Activated CD8-positive, alpha-beta memory T cell treated with anti-CD3 and anti-CD28 coated beads for 36 hours (primary cell): Measurements from ENCODE around the gene TOLLIP. TPM values are rescaled to one million over a fixed set of nuclear protein-coding genes. Genes with fewer than 3 reads are reported as not detected.
"Not testable (repeated sequence)": the region's sequence is repeated elsewhere in the genome, so short reads cannot be mapped to it uniquely, and the experiment has no call there.

ENCODE experiments used
- CTCF ChIA-PET: fragments of 350-600 bp; sonication (Branson Sonifier 250); formaldehyde crosslinking; loops from one replicate; lab custom pipeline; 2021; ENCODE audit warnings: antibody characterized with exemption; lab: Charles Lee
- POLR2A ChIA-PET: fragments of 350-600 bp; sonication (Branson Sonifier 250); formaldehyde crosslinking; loops from one replicate; lab custom pipeline; 2021; ENCODE audit warnings: antibody characterized with exemption; lab: Charles Lee
- total RNA-seq, 2 experiments: library from RNA; stranded (reverse); gene quantifications; one replicate each; pipeline ENCODE4 v1.2.3, GENCODE V29; 2021

TOLLIP gene
- total RNA-seq, 2 experiments from 2014 or later = 37.1 to 40.7 TPM

DNA sequence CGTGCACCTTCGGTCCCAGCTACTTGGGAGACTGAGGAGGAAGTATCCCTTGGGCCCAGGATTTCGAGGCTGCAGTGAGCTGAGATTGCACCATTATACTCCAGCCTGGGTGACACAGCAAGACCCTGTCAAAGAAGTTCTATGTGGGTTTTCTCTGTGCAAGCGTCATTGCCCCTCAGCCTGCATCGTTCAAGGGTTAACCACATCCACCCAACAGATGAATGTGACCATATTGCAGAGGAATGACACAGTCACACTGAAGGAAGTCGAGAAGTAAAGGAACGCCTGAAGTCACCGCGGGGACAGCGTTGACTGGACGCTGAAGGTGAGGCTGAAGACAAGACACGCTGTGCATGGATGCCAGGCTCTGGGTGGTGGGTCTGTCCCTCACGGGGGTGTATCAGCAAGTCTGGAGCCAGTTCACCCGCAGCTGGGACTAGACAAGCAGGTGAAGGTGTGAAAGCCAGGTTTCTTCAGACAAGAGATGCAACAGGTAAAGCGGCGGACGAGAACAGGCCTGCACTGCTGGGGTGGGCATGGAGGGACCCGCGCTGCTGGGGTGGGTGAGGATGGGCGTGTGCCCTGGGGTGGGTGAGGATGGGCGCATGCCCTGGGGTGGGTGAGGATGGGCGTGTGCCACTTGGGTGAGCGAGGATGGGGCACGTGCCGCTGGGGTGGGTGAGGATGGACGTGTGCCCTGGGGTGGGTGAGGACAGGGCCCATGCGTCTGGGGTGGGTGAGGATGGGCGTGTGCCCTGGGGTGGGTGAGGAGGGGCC, 36.5 kb upstream of the TOLLIP start:
- POLR2A ChIA-PET = no interaction called here

DNA sequence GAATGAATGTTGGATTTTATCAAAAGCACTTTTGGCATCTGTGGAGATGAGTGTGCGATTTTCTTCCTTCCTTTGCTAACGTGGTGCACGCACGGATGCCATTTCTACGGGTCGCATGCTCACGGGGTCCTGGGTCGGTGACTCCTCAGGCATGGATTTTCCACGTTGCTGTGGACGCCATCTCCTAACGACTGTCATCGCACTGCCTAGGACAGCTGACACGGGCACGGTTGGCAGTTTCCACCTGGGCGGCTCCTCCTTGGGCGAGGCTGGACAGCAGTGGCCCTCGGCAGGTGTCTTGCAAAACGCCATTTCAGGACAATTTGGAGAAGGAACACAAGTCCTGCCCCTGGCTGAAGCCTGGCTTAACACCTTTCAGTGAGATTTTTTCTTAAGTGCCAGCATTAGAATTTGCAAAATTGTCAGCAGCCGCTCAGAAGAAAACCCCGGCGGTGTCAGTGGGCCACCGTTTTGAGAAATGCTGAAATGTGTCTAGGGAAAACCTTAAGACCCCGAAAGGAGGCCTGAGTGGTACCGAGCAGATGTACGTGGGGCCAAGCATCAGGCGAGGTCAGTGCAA, 34.7 kb upstream of the TOLLIP start:
- CTCF ChIA-PET = no interaction called here
- POLR2A ChIA-PET = no interaction called here

More for the DNA sequence above, 36.5 kb upstream of the TOLLIP start:
- CTCF ChIA-PET = no interaction called here

DNA sequence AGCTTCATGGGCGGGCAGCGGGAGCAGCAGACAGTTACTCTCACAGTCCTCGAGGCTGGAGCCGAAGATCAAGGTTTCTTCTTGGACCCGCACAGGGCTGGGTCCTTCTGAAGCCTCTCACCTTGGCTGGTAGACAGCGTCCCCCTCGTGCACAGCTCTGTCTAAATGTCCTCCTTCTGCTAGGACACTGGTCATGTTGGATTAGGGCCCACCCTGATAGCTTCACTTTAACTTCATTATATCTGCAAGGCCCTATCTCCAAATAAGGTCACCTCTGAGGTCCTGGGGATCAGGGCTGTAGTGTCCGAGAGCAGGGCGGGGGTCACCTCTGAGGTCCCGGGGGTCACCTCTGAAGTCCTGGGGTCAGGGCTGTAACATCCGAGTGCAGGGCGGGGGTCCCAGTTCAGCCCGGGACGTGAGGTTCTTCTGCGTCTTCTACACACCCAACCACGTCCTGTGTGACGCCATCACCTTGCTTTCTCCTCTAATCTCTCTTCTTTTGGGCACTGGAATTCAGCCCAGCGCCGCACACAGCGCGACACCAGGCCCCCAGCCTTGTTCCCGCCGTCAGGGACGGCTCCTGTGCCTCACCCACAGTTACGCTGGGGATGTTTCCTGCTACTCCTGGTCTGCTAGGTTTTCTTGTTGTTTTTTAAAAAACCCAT, 34.1 kb upstream of the TOLLIP start:
- CTCF ChIA-PET = interaction anchor here (0.6 kb wide), 1 partner anchor 12 kb away, joined by 3 read pairs; no protein-coding TSS in a partner anchor

DNA sequence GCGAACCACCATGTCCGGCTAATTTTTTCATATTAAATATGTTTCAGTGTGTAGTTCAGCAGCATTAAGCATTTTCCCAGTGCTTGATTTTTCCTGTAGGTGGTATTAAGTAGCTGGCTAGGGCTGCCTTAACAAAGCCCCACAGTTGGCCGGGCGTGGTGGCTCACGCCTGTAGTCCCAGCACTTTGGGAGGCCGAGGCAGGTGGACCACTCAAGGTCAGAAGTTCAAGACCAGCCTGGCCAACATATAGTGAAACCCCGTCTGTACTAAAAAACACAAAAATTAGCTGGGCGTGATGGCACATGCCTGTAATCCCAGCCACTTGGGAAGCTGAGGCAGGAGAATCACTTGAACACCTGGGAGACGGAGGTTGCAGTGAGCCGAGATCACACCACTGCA, 33.5 kb upstream of the TOLLIP start:
- POLR2A ChIA-PET = no interaction called here

More for the DNA sequence above, 34.1 kb upstream of the TOLLIP start:
- POLR2A ChIA-PET = no interaction called here

DNA sequence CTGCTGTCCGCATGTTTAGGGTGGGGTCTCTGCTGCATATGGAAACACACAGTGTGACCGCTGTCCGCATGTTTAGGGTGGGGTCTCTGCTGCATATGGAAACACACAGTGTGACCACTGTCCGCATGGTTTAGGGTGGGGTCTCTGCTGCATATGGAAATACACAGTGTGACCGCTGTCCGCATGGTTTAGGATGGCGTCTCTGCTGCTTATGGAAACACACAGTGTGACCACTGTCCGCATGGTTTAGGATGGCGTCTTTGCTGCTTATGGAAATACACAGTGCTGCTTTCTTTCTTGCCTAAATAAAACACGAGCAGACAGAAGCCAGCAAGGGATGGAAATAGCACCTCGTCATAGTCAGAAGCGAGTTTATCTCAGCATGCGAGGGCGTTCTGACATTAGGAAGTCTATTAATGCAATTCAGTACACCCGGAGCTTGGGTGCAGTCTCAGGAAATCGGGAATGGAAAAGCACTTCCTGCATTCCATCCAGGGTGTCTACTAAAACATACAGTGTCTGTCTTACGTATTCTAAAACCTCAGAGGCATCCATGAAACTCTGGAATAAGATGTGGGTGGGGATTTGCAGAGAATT, 32.6 kb upstream of the TOLLIP start:
- CTCF ChIA-PET = no interaction called here
- POLR2A ChIA-PET = no interaction called here

More for the DNA sequence above, 33.5 kb upstream of the TOLLIP start:
- CTCF ChIA-PET = interaction anchor here (0.6 kb wide), 1 partner anchor 13 kb away, joined by 3 read pairs; no protein-coding TSS in a partner anchor

DNA sequence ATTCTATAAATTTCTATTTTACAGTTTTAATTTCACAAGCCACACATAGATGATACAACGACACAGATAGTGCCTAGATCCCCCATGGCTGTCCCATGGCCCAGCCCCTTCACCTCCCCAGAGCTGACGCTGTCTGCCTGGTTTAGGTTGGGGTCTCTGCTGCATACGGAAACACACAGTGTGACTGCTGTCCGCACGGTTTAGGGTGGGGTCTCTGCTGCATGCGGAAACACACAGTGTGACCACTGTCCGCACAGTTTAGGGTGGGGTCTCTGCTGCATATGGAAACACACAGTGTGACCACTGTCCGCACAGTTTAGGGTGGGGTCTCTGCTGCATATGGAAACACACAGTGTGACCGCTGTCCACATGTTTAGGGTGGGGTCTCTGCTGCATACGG, 31.8 kb upstream of the TOLLIP start:
- CTCF ChIA-PET, POLR2A ChIA-PET: not testable (repeated sequence)

DNA sequence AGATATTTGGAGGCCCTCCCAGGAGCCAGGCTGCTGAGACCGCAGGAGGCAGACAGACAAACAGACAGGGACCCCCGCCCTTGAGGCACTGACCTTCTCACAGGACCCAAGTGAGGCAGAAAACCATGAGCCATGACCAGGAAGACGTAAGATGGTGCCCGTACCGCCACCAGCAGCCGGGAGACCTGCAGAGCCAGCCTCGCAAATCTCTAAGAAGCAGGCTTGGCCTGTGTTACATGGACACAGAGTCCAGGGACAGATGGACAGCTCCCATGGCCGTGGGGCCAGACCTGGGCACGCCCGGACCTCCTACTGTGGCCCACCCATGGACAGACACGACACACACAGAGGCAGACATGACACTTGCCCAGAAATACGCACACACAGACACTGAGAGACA, 30.7 kb upstream of the TOLLIP start:
- POLR2A ChIA-PET = no interaction called here
- CTCF ChIA-PET = no interaction called here

DNA sequence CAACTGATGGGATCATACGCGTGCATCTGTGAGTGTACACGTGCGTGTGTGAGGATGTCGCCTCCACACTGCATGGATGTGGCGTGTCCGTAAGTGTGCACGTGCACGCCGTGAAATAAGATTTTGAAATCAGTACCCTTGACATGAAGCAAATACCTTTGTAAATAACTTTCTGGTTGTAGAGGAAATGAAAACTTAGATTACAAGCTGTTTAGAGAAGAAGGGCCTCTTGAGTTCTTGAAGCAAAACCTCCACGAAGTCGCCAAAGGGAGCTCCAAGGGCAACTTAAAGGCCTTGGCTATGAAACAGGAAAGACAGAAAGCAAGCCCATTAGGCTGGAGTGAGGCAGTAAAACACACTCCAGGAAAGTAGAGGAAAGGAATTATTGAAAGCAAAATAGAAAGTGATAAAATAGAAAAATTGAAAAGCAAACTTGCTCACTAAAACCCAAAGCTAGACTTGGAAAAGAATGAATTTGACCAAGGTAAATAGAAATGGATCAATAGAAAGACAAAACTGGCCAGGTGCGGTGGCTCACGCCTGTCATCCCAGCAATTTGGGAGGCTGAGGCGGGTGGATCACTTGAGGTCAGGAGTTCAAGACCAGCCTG, 29.7 kb upstream of the TOLLIP start:
- CTCF ChIA-PET = no interaction called here
- POLR2A ChIA-PET = no interaction called here

DNA sequence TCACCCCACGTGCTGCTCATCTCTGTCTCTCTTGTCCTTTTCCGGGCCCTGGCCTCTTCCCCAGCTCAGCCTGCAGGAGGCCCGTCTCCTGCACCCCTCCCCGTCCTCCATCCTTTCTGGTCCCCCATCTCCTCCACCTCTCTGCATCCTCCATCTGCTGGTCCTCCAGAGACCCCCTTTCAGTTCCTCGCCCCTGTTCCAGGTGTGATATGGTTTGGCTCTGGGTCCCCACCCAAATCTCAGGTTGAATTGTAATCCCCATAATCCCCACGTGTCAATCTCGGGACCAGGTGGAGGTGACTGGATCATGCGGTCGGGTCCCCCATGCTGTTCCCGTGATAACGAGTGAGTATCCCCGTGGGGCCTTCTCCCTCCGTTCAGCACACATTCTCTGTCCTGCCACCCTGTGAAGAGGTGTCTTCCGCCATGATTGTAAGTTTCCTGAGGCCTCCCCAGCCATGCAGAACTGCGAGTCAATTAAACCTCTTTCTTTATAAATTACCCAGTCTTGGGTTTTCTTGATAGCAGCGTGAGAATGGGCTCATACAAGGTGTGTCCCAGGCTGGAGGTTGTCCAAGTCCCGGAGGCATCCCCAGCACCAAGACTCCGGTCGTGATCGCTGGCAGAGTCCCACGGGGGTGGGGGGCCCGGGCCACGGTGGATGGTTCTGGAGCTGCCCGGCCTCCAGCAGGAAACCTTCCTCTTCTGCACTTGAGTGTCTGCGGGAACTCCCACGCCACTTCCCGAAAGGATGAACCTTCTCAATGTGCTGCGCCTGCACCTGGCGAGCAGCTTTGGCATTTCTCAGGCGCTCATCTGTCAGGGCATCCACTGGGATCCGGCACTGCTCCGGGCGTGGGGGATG, 29.0 kb upstream of the TOLLIP start:
- CTCF ChIA-PET = no interaction called here

DNA sequence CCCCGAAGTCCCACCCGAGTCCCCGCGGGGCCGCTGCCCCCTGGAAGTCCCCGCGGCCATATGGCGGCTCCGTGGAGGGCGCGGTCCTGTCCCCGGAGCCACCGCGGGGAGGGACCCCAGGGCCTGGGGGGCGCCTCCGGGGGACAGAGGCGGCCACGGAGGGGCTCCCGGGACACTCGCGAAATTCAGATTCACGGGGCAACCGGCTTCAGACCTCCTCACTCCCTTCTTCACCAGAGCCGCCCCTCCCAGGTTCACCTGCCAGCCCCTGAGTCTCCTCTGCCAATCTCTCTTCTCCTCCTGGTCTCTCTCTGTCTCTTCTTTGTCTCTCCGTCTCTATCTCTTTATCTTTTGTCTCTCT, 28.2 kb upstream of the TOLLIP start:
- ChIA-PET CTCF (no interaction called here), POLR2A (no interaction called here)

More for the DNA sequence above, 29.0 kb upstream of the TOLLIP start:
- POLR2A ChIA-PET = no interaction called here

DNA sequence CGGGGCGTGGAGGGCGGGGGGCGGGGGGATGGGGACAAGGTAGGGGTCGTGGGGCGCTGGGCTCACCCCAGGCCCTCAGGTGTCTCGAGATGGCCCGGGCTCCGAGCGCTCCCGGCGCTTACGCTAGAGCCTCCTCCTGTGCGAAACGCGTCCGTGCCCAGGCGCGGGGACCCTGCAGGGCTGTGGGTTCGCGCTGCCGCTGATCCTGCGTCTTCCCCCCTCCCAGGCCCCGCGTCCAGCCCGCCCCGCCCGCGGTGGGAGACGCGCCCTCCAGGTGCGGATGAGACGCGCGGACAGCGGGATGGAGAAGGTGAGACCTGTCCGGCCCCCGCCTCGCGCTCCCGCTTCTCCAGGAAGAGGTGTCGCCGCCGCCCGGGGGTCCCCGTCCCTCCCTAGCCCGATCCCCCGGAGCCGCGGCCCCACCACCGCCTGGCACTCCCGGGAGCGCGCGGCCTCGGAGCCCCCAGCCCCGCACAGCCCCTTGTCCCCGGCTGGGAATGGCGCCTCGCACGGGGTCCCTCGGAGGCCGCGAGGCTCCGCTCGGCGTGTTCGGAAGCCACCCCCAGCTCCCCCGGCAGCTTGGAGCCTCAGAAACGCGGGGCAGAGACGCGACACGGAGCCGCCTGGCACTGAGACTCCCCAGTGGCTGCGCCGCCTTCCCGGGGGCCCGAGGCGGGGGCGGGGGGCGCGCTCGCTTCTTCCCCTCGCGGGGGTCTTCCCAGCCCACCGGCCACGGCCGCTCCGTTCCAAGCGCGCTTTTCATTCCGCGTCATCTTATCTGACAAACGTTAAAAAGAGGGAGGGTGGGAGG, 27.6 kb upstream of the TOLLIP start:
- POLR2A ChIA-PET = no interaction called here
- CTCF ChIA-PET = no interaction called here

DNA sequence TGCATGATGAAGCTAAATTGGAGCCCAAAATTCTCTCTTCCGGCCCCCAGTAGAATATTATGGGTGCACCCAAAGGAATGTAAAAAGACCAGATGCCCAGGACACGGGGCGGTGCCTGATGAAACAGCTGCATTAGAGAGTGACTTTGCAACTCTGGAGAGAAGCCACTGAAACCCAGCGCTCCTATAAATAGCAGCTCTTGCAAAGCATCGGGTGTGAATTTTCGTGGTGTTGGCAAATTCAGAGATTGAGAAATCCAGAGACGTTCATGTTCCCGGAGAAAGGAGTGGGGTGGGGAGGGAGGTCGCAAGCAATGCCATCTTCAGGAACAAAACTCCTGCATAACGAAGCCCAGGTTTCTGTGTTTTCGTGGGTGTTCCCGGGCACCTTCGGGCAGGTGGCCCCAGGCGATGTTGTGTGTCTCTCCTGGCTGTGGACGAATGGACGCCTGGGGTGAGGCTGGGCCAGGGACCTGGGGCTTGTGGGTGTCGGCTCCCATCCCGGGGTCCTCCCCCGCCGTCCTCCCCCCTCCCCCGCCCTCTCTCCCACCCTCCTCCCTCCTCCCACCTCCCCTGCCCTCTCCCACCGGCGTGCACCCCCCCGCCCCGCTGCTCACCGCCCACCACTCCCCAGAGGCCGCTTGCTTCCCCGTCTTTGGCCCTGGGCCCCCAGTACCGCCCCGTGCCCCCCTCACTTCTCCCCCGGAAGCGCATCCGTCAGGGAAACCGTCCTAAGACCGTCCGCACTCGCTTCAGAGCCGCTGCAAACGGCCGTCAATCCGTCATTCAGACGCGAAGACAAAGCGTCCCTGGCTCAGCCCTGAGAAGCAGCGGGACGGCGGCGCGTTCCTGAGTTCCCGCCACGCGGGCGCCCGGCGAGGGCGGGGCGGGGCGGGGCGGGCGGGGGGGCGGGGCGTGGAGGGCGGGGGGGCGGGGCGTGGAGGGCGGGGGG, 26.7 kb upstream of the TOLLIP start:
- POLR2A ChIA-PET = interaction anchor here (0.8 to 1.1 kb wide), 2 partner anchors 26 to 47 kb away, joined by 3 to 4 read pairs; partner anchors contain the start of gene TOLLIP
- CTCF ChIA-PET = interaction anchor here (0.6 kb wide), 1 partner anchor 239 kb away, joined by 3 read pairs; no protein-coding TSS in a partner anchor

DNA sequence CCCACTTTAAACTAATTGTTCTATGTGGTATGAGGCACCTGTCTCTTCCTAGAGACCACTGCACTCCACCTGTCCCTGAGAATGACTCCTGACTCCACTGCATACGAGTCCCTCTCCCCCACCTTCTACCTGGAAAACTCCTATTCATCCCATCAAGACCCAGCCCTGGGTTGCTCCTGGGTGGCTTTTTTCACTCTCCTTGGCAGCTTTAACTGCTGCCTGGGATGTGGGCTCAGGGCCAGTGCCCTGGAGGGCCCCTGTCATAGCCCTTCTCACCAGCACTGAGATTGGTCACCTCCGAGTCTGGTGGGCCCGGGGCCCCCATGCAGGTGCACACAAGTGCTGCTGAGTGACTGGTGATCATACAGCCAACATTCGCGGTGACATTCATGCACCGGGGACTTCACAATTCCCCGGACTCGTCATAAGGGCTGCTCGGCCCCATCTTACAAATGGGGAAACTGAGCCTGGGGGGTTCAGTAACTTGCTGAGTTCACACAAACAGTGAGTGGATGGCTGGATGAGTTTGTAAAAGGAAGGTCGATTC, 25.9 kb upstream of the TOLLIP start:
- ChIA-PET CTCF (no interaction called here), POLR2A (interaction anchor here (0.8 to 1.1 kb wide), 2 partner anchors 26 to 48 kb away, joined by 3 to 4 read pairs; partner anchors contain the start of gene TOLLIP)

DNA sequence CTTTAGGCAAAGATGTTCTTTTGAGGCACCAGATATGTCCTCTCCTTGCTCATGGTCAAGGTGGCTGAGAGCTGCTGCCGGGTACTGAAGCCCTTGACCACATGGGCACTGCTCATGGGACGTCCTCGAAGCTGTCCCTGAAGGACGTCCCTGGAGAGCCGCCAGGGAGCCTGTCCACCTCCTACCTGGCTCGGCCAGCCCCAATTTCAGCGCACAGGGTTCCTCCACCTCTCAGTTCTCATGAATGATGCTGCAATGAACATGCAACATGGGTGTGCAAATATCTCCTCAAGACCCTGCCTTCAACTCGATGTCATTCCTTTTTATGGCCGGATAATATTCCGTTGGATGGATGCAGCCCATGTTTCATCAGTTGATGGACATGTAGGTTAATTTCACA, 24.4 kb upstream of the TOLLIP start:
- ChIA-PET POLR2A (no interaction called here), CTCF (no interaction called here)

DNA sequence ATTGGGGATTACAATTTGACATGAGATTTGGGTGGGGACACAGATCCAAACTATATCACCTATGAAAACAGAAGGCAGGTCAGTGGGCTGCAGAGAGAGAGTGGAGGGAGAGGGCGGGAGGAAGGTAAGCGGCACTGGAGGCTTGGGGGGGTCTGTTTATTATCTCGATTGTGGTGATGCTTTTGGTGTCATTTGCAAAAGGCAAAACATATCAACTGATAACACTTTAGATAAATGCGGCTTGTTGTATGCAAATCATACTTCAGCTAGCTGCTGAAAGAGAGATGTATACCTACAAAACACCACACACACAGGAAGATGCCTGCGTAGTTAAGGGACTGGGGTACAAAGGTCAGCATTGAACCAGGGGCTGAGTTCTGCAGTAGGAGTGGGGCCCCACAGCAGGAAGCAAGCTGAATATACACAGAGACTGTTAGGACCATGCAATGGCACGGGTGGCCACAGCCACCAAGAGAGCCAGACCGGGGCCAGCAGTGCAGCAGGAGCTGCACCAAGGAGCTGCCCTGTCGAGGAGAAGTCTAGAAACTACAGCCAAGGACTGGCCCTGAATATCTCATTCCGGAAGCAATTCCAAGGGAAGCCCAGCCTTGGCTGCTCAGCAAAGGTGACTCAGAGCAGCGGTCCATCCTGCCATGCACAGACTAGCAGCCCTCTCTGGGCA, 23.8 kb upstream of the TOLLIP start:
- ChIA-PET POLR2A (no interaction called here), CTCF (no interaction called here)

DNA sequence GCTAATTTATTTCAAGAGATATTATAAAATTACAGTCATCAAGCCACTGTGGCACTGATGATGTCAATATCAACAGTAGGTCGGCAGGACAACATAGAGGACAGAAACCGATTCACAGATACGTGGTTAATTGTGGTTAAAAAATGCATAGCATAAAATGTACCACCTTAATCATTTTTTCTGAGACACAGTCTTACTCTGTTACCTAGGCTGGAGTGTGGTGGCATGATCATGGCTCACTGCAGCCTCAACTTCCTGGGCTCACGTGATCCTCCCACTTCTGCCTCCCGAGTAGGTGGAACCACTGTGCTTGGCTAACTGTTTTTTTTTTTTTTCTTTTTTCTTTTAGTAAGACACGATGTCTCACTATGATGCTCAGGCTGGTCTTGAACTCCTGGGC, 21.0 kb upstream of the TOLLIP start:
- POLR2A ChIA-PET = interaction anchor here (0.7 kb wide), 1 partner anchor 55 kb away, joined by 4 read pairs; no protein-coding TSS in a partner anchor
- CTCF ChIA-PET = no interaction called here
